H1 (cell line): ENCODE results near the gene SLX9. TPM values are rescaled to one million over a fixed set of nuclear protein-coding genes. Genes with fewer than 3 reads are reported as not detected.

Experiments used
- CREB1 ChIP-seq: IDR thresholded peaks from 2 replicates; pipeline ENCODE4 v1.6.1; 2012; ENCODE audit warnings: inconsistent platforms
- CTBP2 ChIP-seq: IDR thresholded peaks from 2 replicates; pipeline ENCODE4 v1.7.0; 2011; ENCODE audit warnings: borderline replicate concordance, mild to moderate bottlenecking, moderate library complexity, mixed read lengths, low read length; ENCODE audit not compliant: insufficient read depth, insufficient read length
- EGR1 ChIP-seq: IDR thresholded peaks from 2 replicates; pipeline ENCODE4 v1.6.1; 2011; ENCODE audit warnings: low read depth, low read length, borderline replicate concordance
- EP300 ChIP-seq, 2 experiments: IDR thresholded peaks; 1 replicate in 1 of 2; 2 replicates in 1 of 2; pipeline ENCODE4 v1.6.1; 2011 to 2012; ENCODE audit warnings: low read depth in 2 of 2, low read length in 2 of 2, mild to moderate bottlenecking in 2 of 2, borderline replicate concordance in 1 of 2, inconsistent platforms in 1 of 2, moderate library complexity in 1 of 2
- GABPA ChIP-seq: IDR thresholded peaks from 2 replicates; pipeline ENCODE4 v1.6.1; 2011; ENCODE audit warnings: mild to moderate bottlenecking, low read length, moderate library complexity, borderline replicate concordance; ENCODE audit not compliant: insufficient read depth
- HDAC2 ChIP-seq, 2 experiments: fragments of 300-600 bp in 1 of 2; sonication (generic) in 1 of 2; IDR thresholded peaks; 2 replicates each; pipeline ENCODE4 v1.6.1; 2011 to 2012; ENCODE audit warnings: low read depth in 2 of 2, low read length in 2 of 2, mild to moderate bottlenecking in 2 of 2, moderate library complexity in 2 of 2, borderline replicate concordance in 1 of 2, inconsistent platforms in 1 of 2
- KDM4A ChIP-seq: IDR thresholded peaks from one replicate; pipeline ENCODE4 v1.7.1; 2012; ENCODE audit warnings: low read depth, mild to moderate bottlenecking, moderate library complexity, low read length, inconsistent platforms; ENCODE audit not compliant: severe bottlenecking
- KDM5A ChIP-seq: fragments of 200-600 bp; IDR thresholded peaks from 2 replicates; pipeline ENCODE4 v1.7.1; 2012; ENCODE audit warnings: mild to moderate bottlenecking, low read length, inconsistent platforms, mixed read lengths
- PHF8 ChIP-seq: fragments of 200-600 bp; sonication (generic); conservative IDR thresholded peaks from 2 replicates; pipeline ENCODE4 v1.7.1; 2012; ENCODE audit warnings: low read depth, mild to moderate bottlenecking, inconsistent platforms, low read length, moderate library complexity
- POLR2AphosphoS5 ChIP-seq: IDR thresholded peaks from 2 replicates; pipeline ENCODE4 v1.6.1; 2011; ENCODE audit warnings: low read depth, low read length
- POU5F1 ChIP-seq: IDR thresholded peaks from 2 replicates; pipeline ENCODE4 v1.6.1; 2011; ENCODE audit warnings: low read depth, mild to moderate bottlenecking, low read length, moderate library complexity
- RXRA ChIP-seq: IDR thresholded peaks from 2 replicates; pipeline ENCODE4 v1.6.1; 2011; ENCODE audit warnings: low read depth, mild to moderate bottlenecking, low read length, moderate library complexity; ENCODE audit not compliant: insufficient read depth
- SP4 ChIP-seq: IDR thresholded peaks from 2 replicates; pipeline ENCODE4 v1.6.1; 2012; ENCODE audit warnings: low read length, inconsistent platforms
- SRF ChIP-seq: IDR thresholded peaks from 2 replicates; pipeline ENCODE4 v1.6.1; 2011; ENCODE audit warnings: mild to moderate bottlenecking, low read depth, low read length, moderate library complexity
- TAF1 ChIP-seq: IDR thresholded peaks from 2 replicates; pipeline ENCODE4 v1.6.1; 2011; ENCODE audit warnings: mild to moderate bottlenecking, low read depth, low read length
- TEAD4 ChIP-seq: IDR thresholded peaks from 2 replicates; pipeline ENCODE4 v1.6.1; 2012; ENCODE audit warnings: low read depth, low read length, inconsistent platforms, mixed read lengths
- polyA plus RNA-seq, 7 experiments: library from polyadenylated mRNA; depleted of rRNA in 3 of 7; stranded (reverse) in 5 of 7; unstranded in 2 of 7; fragments of >200 nt in 5 of 7; fragments of 200-250 nt in 2 of 7; gene quantifications; 1 replicate in 5 of 7; 2 replicates in 1 of 7; 4 replicates in 1 of 7; pipeline versions ENCODE4 v1.2.1 to v1.2.3, GENCODE V29; 2011 to 2013; ENCODE audit warnings: missing spikeins in 2 of 7, mixed read lengths in 2 of 7
- total RNA-seq: library from RNA; stranded (reverse); fragmentation: NEBNext Ultra II Directional; extraction: Animal tissue kit (Norgen Biotek cat#: 25700); gene quantifications from 2 replicates; pipeline ENCODE4 v1.2.1, GENCODE V29; 2021
- TF ChIP-seq, protein P1 (sequence below): IDR thresholded peaks from 2 replicates; pipeline ENCODE4 v1.6.1; 2012; ENCODE audit warnings: low read length, inconsistent platforms
- TF ChIP-seq, protein P2 (sequence below): IDR thresholded peaks from 2 replicates; pipeline ENCODE4 v1.6.1; 2011; ENCODE audit warnings: low read length, improper control_type of control experiment
- TF ChIP-seq, protein P3 (sequence below): IDR thresholded peaks from 2 replicates; pipeline ENCODE4 v1.6.1; 2012; ENCODE audit warnings: inconsistent platforms
- TF ChIP-seq, protein P4 (sequence below): IDR thresholded peaks from 2 replicates; pipeline ENCODE4 v1.6.1; 2012; ENCODE audit warnings: inconsistent platforms

Gene SLX9
- total and polyA plus RNA-seq, 2 of the 8 experiments (the other 6 are each of a cell fraction or from before 2014, with no cell fraction given): 17.7 to 57.3 TPM

DNA sequence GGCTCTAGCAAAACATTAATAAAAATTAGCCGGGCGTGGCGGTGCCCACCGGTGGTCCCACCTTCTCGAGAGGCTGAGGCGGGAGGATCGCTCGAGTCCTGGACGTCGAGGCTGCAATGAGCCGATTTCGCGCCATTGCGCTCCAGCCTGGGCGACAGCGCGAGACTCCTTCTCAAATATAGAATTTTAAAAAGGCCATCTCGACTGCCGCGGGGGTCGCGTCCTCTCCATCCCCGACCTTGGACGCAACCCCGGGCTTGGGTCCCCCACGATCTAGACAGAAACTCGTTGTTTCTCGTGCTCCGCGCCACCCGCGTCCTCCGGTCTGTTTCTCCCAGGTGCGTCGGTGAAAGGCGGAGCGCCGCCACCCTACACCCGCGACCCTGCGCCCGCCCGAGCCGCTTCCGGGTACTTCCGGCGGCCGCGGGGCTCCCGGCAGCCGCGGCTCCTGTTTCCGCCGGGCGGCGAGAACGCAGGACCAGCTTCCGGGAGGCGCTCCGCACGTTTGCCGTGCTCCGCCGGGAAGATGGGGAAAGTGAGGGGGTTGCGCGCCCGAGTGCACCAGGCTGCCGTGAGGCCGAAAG is at the start of gene SLX9 (continued):
- TF ChIP-seq, protein P1, sequence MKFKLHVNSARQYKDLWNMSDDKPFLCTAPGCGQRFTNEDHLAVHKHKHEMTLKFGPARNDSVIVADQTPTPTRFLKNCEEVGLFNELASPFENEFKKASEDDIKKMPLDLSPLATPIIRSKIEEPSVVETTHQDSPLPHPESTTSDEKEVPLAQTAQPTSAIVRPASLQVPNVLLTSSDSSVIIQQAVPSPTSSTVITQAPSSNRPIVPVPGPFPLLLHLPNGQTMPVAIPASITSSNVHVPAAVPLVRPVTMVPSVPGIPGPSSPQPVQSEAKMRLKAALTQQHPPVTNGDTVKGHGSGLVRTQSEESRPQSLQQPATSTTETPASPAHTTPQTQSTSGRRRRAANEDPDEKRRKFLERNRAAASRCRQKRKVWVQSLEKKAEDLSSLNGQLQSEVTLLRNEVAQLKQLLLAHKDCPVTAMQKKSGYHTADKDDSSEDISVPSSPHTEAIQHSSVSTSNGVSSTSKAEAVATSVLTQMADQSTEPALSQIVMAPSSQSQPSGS: 0 out of 2 replicates have a peak, but pooled peaks have one; percentile 37
- TF ChIP-seq TAF1 (peak; percentile 96), HDAC2 (IDR thresholded peaks at IDR 0.05; ENCODE audit: borderline replicate concordance in 1 of 2, low read depth in 2 of 2, low read length in 2 of 2) (peak; percentile 48 to 63; a peak in 3 of 4 replicates), EGR1 (peak; percentile 85), CTBP2 (peak; percentile 46), KDM5A (peak; percentile 66; the same call in 1 of the 2 replicates), POLR2AphosphoS5 (peak; percentile 59; the same call in 1 of the 2 replicates), CREB1 (peak; percentile 52; the same call in 1 of the 2 replicates), SRF (peak; percentile 77), TEAD4 (peak; percentile 24; the same call in 1 of the 2 replicates), RXRA (no peak), SP4 (peak; percentile 91), PHF8 (peak; percentile 84), EP300 (IDR thresholded peaks at IDR 0.05; ENCODE audit: borderline replicate concordance in 1 of 2, low read depth in 2 of 2, low read length in 2 of 2) (peak in 1 of 2 experiments; percentile 80; a peak in 1 of 3 replicates), KDM4A (peak; percentile 72), POU5F1 (no peak), GABPA (peak; percentile 100)
- TF ChIP-seq, protein P2, sequence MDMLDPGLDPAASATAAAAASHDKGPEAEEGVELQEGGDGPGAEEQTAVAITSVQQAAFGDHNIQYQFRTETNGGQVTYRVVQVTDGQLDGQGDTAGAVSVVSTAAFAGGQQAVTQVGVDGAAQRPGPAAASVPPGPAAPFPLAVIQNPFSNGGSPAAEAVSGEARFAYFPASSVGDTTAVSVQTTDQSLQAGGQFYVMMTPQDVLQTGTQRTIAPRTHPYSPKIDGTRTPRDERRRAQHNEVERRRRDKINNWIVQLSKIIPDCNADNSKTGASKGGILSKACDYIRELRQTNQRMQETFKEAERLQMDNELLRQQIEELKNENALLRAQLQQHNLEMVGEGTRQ: no peak
- TF ChIP-seq, protein P3, sequence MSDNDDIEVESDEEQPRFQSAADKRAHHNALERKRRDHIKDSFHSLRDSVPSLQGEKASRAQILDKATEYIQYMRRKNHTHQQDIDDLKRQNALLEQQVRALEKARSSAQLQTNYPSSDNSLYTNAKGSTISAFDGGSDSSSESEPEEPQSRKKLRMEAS: peak; percentile 67; the same call in 1 of the 2 replicates
- TF ChIP-seq, protein P4, sequence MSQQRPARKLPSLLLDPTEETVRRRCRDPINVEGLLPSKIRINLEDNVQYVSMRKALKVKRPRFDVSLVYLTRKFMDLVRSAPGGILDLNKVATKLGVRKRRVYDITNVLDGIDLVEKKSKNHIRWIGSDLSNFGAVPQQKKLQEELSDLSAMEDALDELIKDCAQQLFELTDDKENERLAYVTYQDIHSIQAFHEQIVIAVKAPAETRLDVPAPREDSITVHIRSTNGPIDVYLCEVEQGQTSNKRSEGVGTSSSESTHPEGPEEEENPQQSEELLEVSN: peak; percentile 88
